HepG2 (cell line): ENCODE measurements around the gene SIX3. TPM values are rescaled to one million over a fixed set of nuclear protein-coding genes. Genes with fewer than 3 reads are reported as not detected.

Experiments
- BORCS8-MEF2B ChIP-seq: sonication (generic); formaldehyde crosslinking; IDR thresholded peaks from 2 replicates; pipeline ENCODE4 v1.8.0; 2022; ENCODE audit warnings: mild to moderate bottlenecking, missing genetic modification reagents
- KAT8 ChIP-seq: IDR thresholded peaks from 2 replicates; pipeline ENCODE4 v1.6.1; 2016; ENCODE audit warnings: missing genetic modification reagents, missing compliant biosample characterization
- MED1 ChIP-seq: sonication (generic); formaldehyde crosslinking; IDR thresholded peaks from 2 replicates; pipeline ENCODE4 v1.4.0; 2020; ENCODE audit warnings: missing genetic modification reagents
- MEIS1 ChIP-seq: sonication (generic); formaldehyde crosslinking; IDR thresholded peaks from 2 replicates; pipeline ENCODE4 v1.9.0; 2021; ENCODE audit warnings: mild to moderate bottlenecking, missing genetic modification reagents, moderate library complexity, borderline replicate concordance
- ZC3H13 ChIP-seq: sonication (generic); formaldehyde crosslinking; IDR thresholded peaks from 2 replicates; pipeline ENCODE4 v1.8.1; 2023; ENCODE audit warnings: mild to moderate bottlenecking, missing genetic modification reagents, moderate library complexity
- ZFP36 ChIP-seq: fragments of 150-350 bp; IDR thresholded peaks from 2 replicates; pipeline ENCODE4 v1.6.1; 2018; ENCODE audit warnings: borderline replicate concordance, low read length, low read depth; ENCODE audit not compliant: partially characterized antibody
- ZNF354B ChIP-seq: sonication (generic); formaldehyde crosslinking; IDR thresholded peaks from 2 replicates; pipeline ENCODE4 v1.8.0; 2022; ENCODE audit warnings: mild to moderate bottlenecking, missing genetic modification reagents
- ZNF619 ChIP-seq: sonication (generic); formaldehyde crosslinking; IDR thresholded peaks from 2 replicates; pipeline ENCODE4 v1.4.0; 2020; ENCODE audit warnings: mild to moderate bottlenecking, missing genetic modification reagents
- ZNF777 ChIP-seq: sonication (generic); formaldehyde crosslinking; IDR thresholded peaks from 2 replicates; pipeline ENCODE4 v1.4.0; 2020; ENCODE audit warnings: missing genetic modification reagents
- polyA plus RNA-seq, 8 experiments: library from polyadenylated mRNA; depleted of rRNA in 3 of 8; stranded (reverse) in 7 of 8; unstranded in 1 of 8; fragments of >200 nt; fragmentation: Illumina TruSeq in 4 of 8; extraction: Trizol in 4 of 8; gene quantifications; 2 replicates each; pipeline versions ENCODE4 v1.2.1 to v1.2.3, GENCODE V29; 2011 to 2016; ENCODE audit warnings: low read depth in 4 of 8, missing spikeins in 1 of 8, mixed read lengths in 1 of 8; ENCODE audit not compliant: insufficient read depth in 1 of 8
- total RNA-seq, 5 experiments: library from RNA; depleted of rRNA; stranded (reverse); fragments of >200 nt; fragmentation: Illumina TruSeq; extraction: Trizol; gene quantifications; 2 replicates each; pipeline ENCODE4 v1.2.3, GENCODE V29; 2016; ENCODE audit warnings: low read depth in 1 of 5
- TF ChIP-seq, protein P1 (sequence below): sonication (generic); formaldehyde crosslinking; IDR thresholded peaks from 2 replicates; pipeline ENCODE4 v1.5.1; 2020; ENCODE audit warnings: mild to moderate bottlenecking, missing genetic modification reagents
- TF ChIP-seq, protein P2 (sequence below): sonication (generic); formaldehyde crosslinking; IDR thresholded peaks from 2 replicates; pipeline ENCODE4 v1.8.1; 2022; ENCODE audit warnings: low read depth, mild to moderate bottlenecking, missing genetic modification reagents
- TF ChIP-seq, protein P3 (sequence below): IDR thresholded peaks from 2 replicates; pipeline ENCODE4 v1.6.1; 2018; ENCODE audit warnings: missing genetic modification reagents
- TF ChIP-seq, protein P4 (sequence below), 2 experiments: sonication (generic) in 1 of 2; formaldehyde crosslinking in 1 of 2; IDR thresholded peaks; 2 replicates each; pipeline versions ENCODE4 v1.5.1 to v1.6.1; 2011 to 2020; ENCODE audit warnings: borderline replicate concordance in 1 of 2, low read depth in 1 of 2, low read length in 1 of 2, mild to moderate bottlenecking in 1 of 2, missing genetic modification reagents in 1 of 2, moderate library complexity in 1 of 2
- TF ChIP-seq, protein P5 (sequence below): IDR thresholded peaks from 2 replicates; pipeline ENCODE4 v1.6.1; 2016; ENCODE audit warnings: missing compliant biosample characterization, missing genetic modification reagents, borderline replicate concordance
- TF ChIP-seq, protein P6 (sequence below): sonication (generic); formaldehyde crosslinking; IDR thresholded peaks from 2 replicates; pipeline ENCODE4 v1.8.1; 2023; ENCODE audit warnings: mild to moderate bottlenecking, moderate library complexity, missing genetic modification reagents

The SIX3 gene
- total and polyA plus RNA-seq, 2 of the 13 experiments (the other 11 are each of a cell fraction or from before 2014, with no cell fraction given): not detected

DNA sequence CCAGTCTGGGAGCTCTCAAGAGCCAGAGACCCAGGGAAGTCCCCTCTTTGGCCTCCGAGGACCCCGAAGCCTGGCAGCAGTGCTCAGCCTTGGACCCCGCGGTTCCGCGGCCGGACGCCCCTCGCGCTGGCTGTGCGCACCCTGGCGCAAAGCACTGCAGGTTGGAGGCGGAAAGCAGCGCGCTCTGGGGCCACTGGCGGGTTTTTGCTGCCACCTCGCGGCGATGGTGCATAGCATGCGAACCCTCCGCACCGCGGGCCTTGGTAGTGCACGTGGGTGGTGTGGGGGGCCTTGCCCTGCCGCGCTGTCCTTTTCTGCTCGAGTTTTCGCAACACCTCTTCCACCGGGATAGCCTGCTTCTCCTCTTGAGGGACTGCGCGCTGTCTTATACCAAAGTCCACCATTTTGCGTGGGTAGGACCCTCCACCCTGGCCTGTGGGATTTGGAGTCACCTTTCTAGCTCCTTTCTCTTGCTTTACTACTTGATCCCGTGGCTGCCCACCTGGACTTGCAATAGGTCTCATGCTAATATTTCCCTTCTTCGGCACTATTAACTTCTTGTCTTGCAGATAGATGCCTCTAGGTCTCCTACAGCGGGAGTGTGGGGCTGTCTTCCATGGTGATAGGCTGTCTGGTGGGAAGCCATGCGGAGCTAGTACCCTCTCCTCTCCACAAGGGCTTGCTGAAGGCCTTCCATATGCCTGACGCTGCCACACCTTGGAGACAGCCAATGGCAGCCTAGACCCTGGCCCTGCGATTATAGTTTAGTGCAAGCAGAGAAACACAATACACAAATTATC lies 14.3 kb downstream of the SIX3 start (continued):
- TF ChIP-seq, protein P1, sequence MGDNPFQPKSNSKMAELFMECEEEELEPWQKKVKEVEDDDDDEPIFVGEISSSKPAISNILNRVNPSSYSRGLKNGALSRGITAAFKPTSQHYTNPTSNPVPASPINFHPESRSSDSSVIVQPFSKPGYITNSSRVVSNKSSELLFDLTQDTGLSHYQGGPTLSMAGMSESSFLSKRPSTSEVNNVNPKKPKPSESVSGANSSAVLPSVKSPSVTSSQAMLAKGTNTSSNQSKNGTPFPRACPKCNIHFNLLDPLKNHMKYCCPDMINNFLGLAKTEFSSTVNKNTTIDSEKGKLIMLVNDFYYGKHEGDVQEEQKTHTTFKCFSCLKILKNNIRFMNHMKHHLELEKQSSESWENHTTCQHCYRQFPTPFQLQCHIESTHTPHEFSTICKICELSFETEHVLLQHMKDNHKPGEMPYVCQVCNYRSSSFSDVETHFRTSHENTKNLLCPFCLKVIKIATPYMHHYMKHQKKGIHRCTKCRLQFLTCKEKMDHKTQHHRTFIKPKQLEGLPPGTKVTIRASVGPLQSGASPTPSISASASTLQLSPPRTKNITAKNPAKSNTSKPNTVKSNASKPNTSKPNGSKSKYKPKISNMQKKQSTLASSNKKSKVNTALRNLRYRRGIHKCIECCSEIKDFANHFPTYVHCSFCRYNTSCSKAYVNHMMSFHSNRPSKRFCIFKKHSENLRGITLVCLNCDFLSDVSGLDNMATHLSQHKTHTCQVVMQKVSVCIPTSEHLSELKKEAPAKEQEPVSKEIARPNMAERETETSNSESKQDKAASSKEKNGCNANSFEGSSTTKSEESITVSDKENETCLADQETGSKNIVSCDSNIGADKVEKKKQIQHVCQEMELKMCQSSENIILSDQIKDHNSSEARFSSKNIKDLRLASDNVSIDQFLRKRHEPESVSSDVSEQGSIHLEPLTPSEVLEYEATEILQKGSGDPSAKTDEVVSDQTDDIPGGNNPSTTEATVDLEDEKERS (CRISPR knock-in tag): peak; percentile 67; the same call in 1 of the 2 replicates
- TF ChIP-seq, protein P2, sequence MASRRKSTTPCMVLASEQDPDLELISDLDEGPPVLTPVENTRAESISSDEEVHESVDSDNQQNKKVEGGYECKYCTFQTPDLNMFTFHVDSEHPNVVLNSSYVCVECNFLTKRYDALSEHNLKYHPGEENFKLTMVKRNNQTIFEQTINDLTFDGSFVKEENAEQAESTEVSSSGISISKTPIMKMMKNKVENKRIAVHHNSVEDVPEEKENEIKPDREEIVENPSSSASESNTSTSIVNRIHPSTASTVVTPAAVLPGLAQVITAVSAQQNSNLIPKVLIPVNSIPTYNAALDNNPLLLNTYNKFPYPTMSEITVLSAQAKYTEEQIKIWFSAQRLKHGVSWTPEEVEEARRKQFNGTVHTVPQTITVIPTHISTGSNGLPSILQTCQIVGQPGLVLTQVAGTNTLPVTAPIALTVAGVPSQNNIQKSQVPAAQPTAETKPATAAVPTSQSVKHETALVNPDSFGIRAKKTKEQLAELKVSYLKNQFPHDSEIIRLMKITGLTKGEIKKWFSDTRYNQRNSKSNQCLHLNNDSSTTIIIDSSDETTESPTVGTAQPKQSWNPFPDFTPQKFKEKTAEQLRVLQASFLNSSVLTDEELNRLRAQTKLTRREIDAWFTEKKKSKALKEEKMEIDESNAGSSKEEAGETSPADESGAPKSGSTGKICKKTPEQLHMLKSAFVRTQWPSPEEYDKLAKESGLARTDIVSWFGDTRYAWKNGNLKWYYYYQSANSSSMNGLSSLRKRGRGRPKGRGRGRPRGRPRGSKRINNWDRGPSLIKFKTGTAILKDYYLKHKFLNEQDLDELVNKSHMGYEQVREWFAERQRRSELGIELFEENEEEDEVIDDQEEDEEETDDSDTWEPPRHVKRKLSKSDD (CRISPR knock-in tag): 0 out of 2 replicates have a peak, but pooled peaks have one; percentile 35
- TF ChIP-seq, protein P3, sequence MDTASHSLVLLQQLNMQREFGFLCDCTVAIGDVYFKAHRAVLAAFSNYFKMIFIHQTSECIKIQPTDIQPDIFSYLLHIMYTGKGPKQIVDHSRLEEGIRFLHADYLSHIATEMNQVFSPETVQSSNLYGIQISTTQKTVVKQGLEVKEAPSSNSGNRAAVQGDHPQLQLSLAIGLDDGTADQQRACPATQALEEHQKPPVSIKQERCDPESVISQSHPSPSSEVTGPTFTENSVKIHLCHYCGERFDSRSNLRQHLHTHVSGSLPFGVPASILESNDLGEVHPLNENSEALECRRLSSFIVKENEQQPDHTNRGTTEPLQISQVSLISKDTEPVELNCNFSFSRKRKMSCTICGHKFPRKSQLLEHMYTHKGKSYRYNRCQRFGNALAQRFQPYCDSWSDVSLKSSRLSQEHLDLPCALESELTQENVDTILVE (CRISPR knock-in tag): peak; percentile 60; the same call in 1 of the 2 replicates
- TF ChIP-seq ZNF354B (CRISPR knock-in tag) (0 out of 2 replicates have a peak, but pooled peaks have one; percentile 29), KAT8 (CRISPR knock-in tag) (peak; percentile 27; the same call in 1 of the 2 replicates), MED1 (no peak), BORCS8-MEF2B (peak; percentile 90), ZNF619 (CRISPR knock-in tag) (0 out of 2 replicates have a peak, but pooled peaks have one; percentile 26), ZC3H13 (CRISPR knock-in tag) (no peak), MEIS1 (CRISPR knock-in tag) (0 out of 2 replicates have a peak, but pooled peaks have one; percentile 44), ZNF777 (CRISPR knock-in tag) (no peak), ZFP36 (peak; percentile 51)
- TF ChIP-seq, protein P4, sequence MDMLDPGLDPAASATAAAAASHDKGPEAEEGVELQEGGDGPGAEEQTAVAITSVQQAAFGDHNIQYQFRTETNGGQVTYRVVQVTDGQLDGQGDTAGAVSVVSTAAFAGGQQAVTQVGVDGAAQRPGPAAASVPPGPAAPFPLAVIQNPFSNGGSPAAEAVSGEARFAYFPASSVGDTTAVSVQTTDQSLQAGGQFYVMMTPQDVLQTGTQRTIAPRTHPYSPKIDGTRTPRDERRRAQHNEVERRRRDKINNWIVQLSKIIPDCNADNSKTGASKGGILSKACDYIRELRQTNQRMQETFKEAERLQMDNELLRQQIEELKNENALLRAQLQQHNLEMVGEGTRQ (IDR thresholded peaks at IDR 0.05; ENCODE audit: low read depth, low read length): 0 out of 2 replicates have a peak, but pooled peaks have one; percentile 21
- TF ChIP-seq, protein P4 (CRISPR knock-in tag; IDR thresholded peaks at IDR 0.05; ENCODE audit: borderline replicate concordance): no peak
- TF ChIP-seq, protein P5, sequence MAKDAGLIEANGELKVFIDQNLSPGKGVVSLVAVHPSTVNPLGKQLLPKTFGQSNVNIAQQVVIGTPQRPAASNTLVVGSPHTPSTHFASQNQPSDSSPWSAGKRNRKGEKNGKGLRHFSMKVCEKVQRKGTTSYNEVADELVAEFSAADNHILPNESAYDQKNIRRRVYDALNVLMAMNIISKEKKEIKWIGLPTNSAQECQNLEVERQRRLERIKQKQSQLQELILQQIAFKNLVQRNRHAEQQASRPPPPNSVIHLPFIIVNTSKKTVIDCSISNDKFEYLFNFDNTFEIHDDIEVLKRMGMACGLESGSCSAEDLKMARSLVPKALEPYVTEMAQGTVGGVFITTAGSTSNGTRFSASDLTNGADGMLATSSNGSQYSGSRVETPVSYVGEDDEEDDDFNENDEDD: peak; percentile 85; the same call in 1 of the 2 replicates
- TF ChIP-seq, protein P6, sequence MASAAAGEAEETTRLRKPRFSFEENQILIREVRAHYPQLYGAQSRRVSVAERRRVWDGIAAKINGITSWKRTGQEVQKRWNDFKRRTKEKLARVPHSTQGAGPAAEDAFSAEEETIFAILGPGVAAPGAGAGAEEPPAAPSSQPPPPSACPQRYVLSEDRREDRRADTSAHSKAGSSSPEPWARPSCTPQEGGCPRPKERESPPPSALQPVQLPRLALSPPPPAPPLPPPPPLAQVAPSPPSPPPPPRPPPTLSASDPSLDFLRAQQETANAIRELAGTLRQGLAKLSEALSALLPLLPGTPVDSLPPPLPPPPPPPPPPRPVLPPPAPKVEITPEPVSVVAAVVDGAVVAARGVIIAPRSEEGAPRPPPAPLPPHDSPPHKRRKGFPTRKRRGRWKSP (CRISPR knock-in tag): peak; percentile 100
